Measurements from ENCODE around the gene CPEB4.

The CPEB4 gene

DNA sequence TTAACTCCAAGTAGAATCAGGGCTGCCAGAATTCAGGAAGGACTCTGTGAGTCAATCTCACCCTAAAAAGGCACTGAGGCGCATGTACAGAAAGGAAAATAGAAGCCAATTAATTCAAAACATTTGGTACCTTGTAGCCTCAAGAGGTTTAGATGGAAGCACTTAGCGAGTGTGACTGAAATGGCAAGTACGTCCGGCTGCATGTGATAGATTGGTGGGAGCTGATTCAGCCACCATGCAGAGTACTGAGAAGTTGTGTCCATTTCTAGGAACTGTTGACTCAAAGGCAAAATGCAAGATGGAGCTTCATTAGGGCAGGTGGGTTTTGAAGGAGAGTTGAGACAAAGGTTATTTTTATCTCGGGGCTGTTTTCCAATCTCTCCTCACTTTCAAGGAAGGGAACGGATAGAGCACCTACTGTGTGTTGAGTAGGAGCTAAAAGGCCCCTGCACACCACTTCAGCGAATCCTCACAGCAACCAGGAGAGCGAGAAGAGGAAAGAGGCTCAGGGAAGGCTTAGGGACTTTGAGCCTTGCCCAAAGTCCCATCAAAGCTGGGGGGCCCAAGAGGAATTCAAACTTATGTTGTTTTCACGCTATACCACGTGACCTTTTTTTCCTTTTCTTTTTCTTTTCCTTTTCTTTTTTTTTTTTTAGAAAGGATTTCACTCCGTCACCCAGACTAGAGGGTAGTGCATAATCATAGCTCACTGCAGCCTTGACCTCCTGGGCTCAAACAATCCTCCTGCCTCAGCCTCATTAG, 34.6 kb upstream of the CPEB4 start:
- no peak for DNase-seq (ENCODE audit: low spot score)
- in situ Hi-C loops (cut with MboI; ENCODE audit: low sequenced_read_pairs, unreplicated experiment), result no loop called here
- TF ChIP-seq, protein P1, sequence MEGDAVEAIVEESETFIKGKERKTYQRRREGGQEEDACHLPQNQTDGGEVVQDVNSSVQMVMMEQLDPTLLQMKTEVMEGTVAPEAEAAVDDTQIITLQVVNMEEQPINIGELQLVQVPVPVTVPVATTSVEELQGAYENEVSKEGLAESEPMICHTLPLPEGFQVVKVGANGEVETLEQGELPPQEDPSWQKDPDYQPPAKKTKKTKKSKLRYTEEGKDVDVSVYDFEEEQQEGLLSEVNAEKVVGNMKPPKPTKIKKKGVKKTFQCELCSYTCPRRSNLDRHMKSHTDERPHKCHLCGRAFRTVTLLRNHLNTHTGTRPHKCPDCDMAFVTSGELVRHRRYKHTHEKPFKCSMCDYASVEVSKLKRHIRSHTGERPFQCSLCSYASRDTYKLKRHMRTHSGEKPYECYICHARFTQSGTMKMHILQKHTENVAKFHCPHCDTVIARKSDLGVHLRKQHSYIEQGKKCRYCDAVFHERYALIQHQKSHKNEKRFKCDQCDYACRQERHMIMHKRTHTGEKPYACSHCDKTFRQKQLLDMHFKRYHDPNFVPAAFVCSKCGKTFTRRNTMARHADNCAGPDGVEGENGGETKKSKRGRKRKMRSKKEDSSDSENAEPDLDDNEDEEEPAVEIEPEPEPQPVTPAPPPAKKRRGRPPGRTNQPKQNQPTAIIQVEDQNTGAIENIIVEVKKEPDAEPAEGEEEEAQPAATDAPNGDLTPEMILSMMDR (IDR thresholded peaks at IDR 0.05; ENCODE audit: borderline replicate concordance, control extremely low read depth, extremely low read depth, insufficient read depth, missing control alignments), result no peak

DNA sequence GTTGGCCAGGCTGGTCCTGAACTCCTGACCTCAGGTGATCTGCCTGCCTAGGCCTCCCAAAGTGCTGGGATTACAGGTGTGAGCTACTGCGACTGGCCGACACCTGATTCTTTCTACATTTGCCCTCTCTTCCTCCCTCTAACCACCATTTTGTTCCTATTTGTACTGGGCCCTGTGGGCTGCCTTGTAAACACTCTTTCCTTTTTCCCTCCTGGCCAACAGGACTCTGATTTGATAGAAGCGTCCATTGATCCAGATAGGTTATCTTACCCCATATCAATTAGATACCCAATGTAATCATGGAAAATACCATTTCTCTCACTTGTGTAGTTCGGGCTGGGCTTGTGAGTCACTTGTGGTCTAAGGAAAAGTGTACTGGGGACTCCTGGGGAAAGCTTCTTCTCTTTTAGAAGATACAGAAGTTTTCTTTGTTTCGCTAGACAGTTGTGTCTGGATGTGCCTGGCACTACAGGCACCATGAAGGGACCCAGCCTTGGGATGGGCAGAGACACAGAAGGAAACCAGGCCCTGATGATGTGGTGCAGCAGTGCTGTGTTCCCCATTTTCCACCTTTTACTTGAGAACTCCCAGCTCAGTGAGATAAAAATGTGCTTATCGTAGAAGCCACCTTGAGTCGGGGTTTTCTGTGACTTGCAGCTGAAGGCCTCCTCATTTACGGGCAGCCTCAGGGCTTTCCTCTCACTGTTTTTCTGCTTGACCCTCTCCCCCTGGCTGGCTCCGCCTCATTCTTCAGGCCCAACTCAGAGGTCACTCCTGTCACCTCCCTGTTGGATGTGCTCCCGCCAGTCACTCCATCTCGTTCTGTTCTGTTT, 32.8 kb upstream of the CPEB4 start:
- no peak for DNase-seq (ENCODE audit: low spot score)
- in situ Hi-C loops (cut with MboI; ENCODE audit: low sequenced_read_pairs, unreplicated experiment), result no loop called here
- TF ChIP-seq, protein P1 (IDR thresholded peaks at IDR 0.05; ENCODE audit: borderline replicate concordance, control extremely low read depth, extremely low read depth, insufficient read depth, missing control alignments), result no peak

DNA sequence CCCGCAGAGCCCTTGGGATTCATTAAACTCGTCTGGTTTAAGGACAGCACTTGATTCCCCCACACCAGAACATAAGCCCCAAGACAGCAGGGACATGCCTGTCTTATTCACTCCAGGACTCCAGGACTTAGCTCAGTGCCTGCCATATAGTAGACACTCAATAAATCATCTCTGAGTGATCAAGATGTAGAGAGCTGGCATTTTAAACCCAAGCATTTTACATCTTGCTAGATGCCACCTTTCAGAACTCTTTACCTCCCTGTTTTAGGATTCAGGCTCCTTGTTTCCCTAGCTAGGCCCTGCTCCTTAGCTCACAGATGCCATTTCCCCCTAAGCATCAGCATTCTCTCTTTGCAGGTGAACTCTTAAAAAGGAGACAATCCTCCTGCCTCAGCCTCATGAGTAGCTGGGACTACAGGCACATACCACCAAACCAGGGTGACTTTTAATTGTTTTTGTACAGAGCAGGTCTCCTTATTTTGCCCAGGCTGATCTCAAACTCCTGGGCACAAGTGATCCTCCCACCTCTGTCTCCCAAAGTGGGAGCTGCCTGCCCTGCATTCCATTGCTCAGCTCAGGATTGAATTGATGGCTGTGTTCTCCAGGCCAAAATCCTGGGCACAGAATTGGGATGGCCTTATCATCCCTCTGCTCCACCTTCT, 32.0 kb upstream of the CPEB4 start:
- TF ChIP-seq, protein P1 (IDR thresholded peaks at IDR 0.05; ENCODE audit: borderline replicate concordance, control extremely low read depth, extremely low read depth, insufficient read depth, missing control alignments), result no peak
- DNase-seq (ENCODE audit: low spot score), result no peak
- in situ Hi-C loops (cut with MboI; ENCODE audit: low sequenced_read_pairs, unreplicated experiment), result no loop called here

DNA sequence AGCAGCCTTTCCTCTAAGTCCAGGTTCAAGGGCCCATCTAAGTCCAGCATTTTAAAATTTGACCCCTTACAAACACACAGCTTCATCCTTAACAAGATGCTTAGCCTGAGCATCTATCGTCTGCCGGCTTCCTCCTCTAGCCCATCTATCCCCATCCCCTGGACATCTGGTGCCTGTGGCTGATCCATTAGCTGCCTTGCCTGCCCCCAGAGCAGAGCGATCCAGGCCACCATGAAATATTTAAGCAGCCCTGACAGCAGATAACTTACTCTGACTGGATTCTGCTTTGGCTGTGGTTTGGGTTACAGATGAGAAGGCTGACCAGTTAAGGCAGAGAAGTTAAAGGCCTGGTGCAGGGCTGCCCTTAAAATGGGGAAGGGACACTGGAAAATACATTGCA, 30.9 kb upstream of the CPEB4 start:
- in situ Hi-C loops (cut with MboI; ENCODE audit: low sequenced_read_pairs, unreplicated experiment), result no loop called here

DNA sequence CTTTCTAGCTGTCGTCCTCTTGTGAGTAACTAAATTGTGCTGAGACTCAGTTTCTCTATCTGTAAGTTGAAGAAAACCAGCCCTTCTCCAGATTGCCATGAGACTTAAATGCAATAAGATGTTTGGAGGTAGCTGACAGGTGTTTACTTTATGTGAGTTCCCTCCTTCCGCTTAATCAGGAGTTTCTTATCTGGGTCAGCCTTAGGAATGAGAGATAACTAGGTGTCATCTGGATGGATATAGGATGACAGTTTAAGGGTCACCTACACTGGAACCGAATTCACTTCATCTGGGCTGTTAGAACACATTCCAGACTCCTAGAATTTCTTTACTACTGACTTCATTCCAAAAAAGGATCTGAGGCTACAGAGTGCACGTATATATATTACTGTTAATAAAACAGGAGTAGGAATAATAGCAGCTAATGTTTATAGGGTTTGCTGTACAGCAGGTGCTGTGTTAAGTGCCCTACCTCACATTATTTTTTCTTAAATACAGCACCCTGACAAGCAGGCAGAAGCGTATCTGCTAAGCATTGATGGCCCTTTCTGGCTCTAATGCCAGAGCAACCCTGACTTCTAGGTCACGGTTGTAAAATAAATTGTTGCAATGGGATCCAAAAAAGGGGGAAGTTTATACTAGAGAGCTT, 30.0 kb upstream of the CPEB4 start:
- TF ChIP-seq, protein P1 (IDR thresholded peaks at IDR 0.05; ENCODE audit: borderline replicate concordance, control extremely low read depth, extremely low read depth, insufficient read depth, missing control alignments), result no peak
- DNase-seq (ENCODE audit: low spot score), result no peak
- in situ Hi-C loops (cut with MboI; ENCODE audit: low sequenced_read_pairs, unreplicated experiment), result no loop called here

More for the DNA sequence above, 30.9 kb upstream of the CPEB4 start:
- TF ChIP-seq, protein P1 (IDR thresholded peaks at IDR 0.05; ENCODE audit: borderline replicate concordance, control extremely low read depth, extremely low read depth, insufficient read depth, missing control alignments), result no peak
- no peak for DNase-seq (ENCODE audit: low spot score)

All from GM13976 (cell line).